ENCODE data around the gene ZFHX3. TPM values are rescaled to one million over a fixed set of nuclear protein-coding genes. Genes with fewer than 3 reads are reported as not detected.
A peak's percentile ranks its signal among the peaks of the same experiment; 100 is the strongest.

ZFHX3 gene
- total RNA-seq, 1 donor from 2014 or later, result 34.8 TPM

GRCh38 chr16:72902206-72902605 lies 145.7 kb downstream of the ZFHX3 start:
- Histone ChIP-seq H3K27me3 (no peaks in the 10 kb centered on the region), H3K27ac (no peak overlapping the region), H3K4me1 (no peaks in the 10 kb centered on the region), H3K36me3 (no peaks in the 10 kb centered on the region), H3K4me3 (no peak overlapping the region), H3K9me3 (no peaks in the 10 kb centered on the region)
- TF ChIP-seq, protein P1, sequence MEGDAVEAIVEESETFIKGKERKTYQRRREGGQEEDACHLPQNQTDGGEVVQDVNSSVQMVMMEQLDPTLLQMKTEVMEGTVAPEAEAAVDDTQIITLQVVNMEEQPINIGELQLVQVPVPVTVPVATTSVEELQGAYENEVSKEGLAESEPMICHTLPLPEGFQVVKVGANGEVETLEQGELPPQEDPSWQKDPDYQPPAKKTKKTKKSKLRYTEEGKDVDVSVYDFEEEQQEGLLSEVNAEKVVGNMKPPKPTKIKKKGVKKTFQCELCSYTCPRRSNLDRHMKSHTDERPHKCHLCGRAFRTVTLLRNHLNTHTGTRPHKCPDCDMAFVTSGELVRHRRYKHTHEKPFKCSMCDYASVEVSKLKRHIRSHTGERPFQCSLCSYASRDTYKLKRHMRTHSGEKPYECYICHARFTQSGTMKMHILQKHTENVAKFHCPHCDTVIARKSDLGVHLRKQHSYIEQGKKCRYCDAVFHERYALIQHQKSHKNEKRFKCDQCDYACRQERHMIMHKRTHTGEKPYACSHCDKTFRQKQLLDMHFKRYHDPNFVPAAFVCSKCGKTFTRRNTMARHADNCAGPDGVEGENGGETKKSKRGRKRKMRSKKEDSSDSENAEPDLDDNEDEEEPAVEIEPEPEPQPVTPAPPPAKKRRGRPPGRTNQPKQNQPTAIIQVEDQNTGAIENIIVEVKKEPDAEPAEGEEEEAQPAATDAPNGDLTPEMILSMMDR (IDR thresholded peaks at IDR 0.05), result no peak
- intact Hi-C loops (cut with DNase I), result no loop called here
- no peak for DNase-seq (ENCODE audit: low spot score in 2 of 2)

DNA sequence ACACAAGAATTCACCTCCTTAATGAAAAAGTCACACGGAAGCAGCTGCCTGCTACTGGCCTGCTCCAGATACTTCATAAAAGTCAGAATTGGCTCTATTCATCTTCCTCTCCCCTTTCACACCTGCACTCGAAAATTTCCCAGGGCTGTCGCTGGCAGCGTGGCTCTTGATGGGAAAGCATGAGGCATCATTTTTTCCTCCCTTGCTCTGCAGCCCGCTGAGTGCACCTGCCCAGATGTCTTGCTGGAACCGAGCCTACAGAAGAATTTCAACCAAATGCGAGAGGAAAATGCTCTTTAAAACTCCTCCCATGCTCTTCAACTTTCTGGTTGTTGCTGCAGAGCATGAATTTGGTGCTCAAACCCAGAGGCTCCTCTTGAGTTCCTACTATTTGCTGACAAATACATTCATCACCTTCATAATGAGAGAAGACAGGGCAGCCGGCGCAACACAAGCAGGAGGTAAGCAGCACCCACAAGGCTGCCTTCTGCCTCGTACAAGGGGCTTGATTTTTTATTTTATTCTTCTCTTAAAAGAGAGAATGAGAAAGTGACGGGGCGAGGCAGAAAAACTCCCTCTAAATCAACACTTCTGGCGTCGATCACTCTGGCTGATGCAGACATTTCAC lies 146.8 kb downstream of the ZFHX3 start:
- no peak for DNase-seq (ENCODE audit: low spot score in 2 of 2)
- Histone ChIP-seq H3K36me3 (no peaks in the 10 kb centered on the region), H3K4me1 (no peaks in the 10 kb centered on the region), H3K27me3 (no peaks in the 10 kb centered on the region), H3K27ac (no peak overlapping the region), H3K9me3 (no peaks in the 10 kb centered on the region), H3K4me3 (no peak overlapping the region)
- intact Hi-C loops (cut with DNase I), result no loop called here
- TF ChIP-seq, protein P1 (IDR thresholded peaks at IDR 0.05), result no peak

DNA sequence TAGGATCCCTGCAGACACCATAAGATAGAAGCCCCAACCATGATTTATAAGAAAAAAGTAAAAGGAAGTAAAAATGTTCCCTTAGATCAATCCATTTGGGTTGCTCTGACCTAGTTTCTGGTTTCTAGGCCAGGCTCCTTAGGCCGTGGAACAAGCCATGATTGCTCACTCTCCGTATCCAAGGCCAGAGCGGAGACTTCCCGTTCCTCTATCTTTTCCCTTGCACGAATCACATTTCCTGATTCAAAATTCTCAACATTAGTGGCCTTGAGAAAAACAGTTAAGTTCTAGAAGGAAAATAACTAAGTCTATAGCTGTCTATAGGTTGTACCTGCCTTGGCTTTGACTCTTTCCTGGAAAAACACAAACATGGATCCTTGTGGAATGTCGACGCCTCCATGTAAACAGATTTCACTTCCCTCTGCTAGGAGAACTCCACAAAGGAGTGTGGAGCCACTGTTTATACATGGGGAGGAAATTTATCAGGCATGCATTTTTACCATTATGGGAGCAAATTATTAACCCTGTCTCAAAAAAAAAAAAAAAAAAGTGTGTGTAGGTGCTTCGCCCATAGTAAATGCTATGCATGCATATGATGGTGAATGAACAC lies 149.6 kb downstream of the ZFHX3 start:
- DNase-seq (ENCODE audit: low spot score in 2 of 2), result no peak
- H3K4me3 ChIP-seq, result no peak overlapping the region

DNA sequence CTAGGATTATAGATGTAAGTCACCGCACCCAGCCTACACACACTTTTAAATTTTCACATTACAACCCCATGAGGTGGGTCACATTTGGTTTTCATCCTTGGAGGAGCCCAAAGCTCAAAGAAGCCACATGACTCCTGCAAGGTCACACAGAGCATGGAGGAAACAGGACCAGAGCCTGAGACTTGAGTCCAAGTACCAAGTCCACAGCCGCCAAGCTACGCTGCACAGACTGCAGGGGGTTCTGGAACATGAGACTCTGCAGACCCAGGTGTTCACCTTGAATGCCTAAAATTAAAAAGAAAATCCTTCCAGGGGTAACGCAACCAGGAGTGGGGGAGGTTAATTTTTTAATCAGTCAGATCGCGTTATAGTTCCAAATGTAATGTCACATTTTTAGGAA lies 150.2 kb downstream of the ZFHX3 start:
- no peak overlapping the region for H3K27ac ChIP-seq
- no peak for DNase-seq (ENCODE audit: low spot score in 2 of 2)
- no peaks in the 10 kb centered on the region for H3K36me3 ChIP-seq
- TF ChIP-seq, protein P1 (IDR thresholded peaks at IDR 0.05), result no peak
- no peaks in the 10 kb centered on the region for H3K9me3 ChIP-seq
- H3K4me3 ChIP-seq, result no peak overlapping the region
- no peaks in the 10 kb centered on the region for H3K27me3 ChIP-seq
- intact Hi-C loops (cut with DNase I), result no loop called here
- peaks cover 16 to 28% of the 10 kb centered on the region in 2 donors for H3K4me1 ChIP-seq

More for the DNA sequence above, 149.6 kb downstream of the ZFHX3 start:
- TF ChIP-seq, protein P1 (IDR thresholded peaks at IDR 0.05), result no peak
- H3K36me3 ChIP-seq, result no peaks in the 10 kb centered on the region
- peaks cover 11 to 22% of the 10 kb centered on the region in 2 donors for H3K4me1 ChIP-seq
- intact Hi-C loops (cut with DNase I), result no loop called here
- H3K27ac ChIP-seq, result no peak overlapping the region
- H3K9me3 ChIP-seq, result no peaks in the 10 kb centered on the region
- H3K27me3 ChIP-seq, result no peaks in the 10 kb centered on the region

GRCh38 chr16:72896485-72897118 lies 151.3 kb downstream of the ZFHX3 start:
- H3K27ac ChIP-seq, result peak overlapping the region; percentile 83 to 90
- intact Hi-C loops (cut with DNase I), result no loop called here
- no peaks in the 10 kb centered on the region for H3K36me3 ChIP-seq
- no peaks in the 10 kb centered on the region for H3K27me3 ChIP-seq
- TF ChIP-seq, protein P1 (IDR thresholded peaks at IDR 0.05), result no peak
- peaks cover 16 to 29% of the 10 kb centered on the region in 2 donors for H3K4me1 ChIP-seq
- H3K4me3 ChIP-seq, result no peak overlapping the region
- no peak for DNase-seq (ENCODE audit: low spot score in 2 of 2)
- no peaks in the 10 kb centered on the region for H3K9me3 ChIP-seq
